ENCODE results near the gene EVL.

GRCh38 chr14:100047600-100047999, 17.6 kb upstream of the EVL start:
- TF ChIP-seq EP300 (IDR thresholded peaks at IDR 0.05) (no peak), CTCF (IDR thresholded peaks at IDR 0.05) (no peak), POLR2A (IDR thresholded peaks at IDR 0.05; ENCODE audit: low read length) (no peak), SMC3 (IDR thresholded peaks at IDR 0.05) (no peak), CHD4 (IDR thresholded peaks at IDR 0.05; ENCODE audit: borderline replicate concordance) (no peak), EHF (CRISPR knock-in tag; IDR thresholded peaks at IDR 0.05) (no peak), MAFK (IDR thresholded peaks at IDR 0.05; ENCODE audit: partially characterized antibody) (no peak), ESRRA (IDR thresholded peaks at IDR 0.05; ENCODE audit: borderline replicate concordance, low read length) (no peak)
